ENCODE measurements around the gene TRIM62.

TRIM62 gene

GRCh38 chr1:33097137-33097611 is 84.7 kb downstream of the TRIM62 start:
- no peak for DNase-seq

DNA sequence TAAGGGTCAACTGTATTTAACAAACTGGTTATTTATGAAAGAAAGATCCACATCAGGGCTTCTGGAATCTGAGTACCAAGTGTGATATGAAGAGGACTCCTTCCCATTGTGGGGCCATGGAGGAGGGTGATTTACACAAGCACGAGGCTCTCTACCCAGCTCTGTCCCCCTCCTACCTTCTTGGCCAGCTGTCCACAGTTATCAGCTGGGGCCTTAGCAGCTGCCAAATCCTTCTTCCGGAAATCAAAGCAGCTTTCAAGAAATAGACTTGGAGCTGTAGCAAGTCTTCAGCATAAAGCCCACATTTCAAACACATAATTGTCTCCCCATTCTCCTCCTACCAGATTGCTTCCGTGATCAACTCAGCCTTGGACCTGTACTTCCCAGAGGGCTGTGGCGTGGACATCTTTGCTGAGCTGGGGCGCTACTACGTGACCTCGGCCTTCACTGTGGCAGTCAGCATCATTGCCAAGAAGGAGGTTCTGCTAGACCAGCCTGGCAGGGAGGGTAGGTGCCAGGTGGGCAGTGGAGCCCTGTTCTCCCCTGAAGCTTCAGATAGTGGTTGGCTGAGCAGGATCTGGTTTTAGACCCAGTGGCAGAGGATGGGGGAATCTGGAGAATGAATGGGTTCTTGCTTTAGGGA is 85.4 kb downstream of the TRIM62 start:
- DNase-seq: no peak

All from NCI-H526 treated with DMSO at 0.1 percent for 48 hours (cell line).